HepG2 (cell line): Measurements from ENCODE around the gene NDUFAF5. TPM values are rescaled to one million over a fixed set of nuclear protein-coding genes. Genes with fewer than 3 reads are reported as not detected.
A peak's percentile ranks its signal among the peaks of the same experiment; 100 is the strongest.

Source experiments
- CBFB ChIP-seq: sonication (generic); formaldehyde crosslinking; IDR thresholded peaks from 2 replicates; pipeline ENCODE4 v1.4.0; 2020; ENCODE audit warnings: missing genetic modification reagents
- CCDC6 ChIP-seq: sonication (generic); formaldehyde crosslinking; IDR thresholded peaks from 2 replicates; pipeline ENCODE4 v1.8.1; 2022; ENCODE audit warnings: mild to moderate bottlenecking, missing genetic modification reagents, moderate library complexity
- HNRNPLL ChIP-seq: fragments of 200-400 bp; formaldehyde crosslinking; IDR thresholded peaks from 2 replicates; pipeline ENCODE4 v1.6.1; 2017; ENCODE audit warnings: mild to moderate bottlenecking, low read depth, low read length; ENCODE audit not compliant: poor library complexity, severe bottlenecking
- ISL2 ChIP-seq: sonication (generic); formaldehyde crosslinking; IDR thresholded peaks from 2 replicates; pipeline ENCODE4 v1.5.0; 2020; ENCODE audit warnings: missing genetic modification reagents
- MAF1 ChIP-seq: sonication (generic); formaldehyde crosslinking; IDR thresholded peaks from 2 replicates; pipeline ENCODE4 v1.5.0; 2020; ENCODE audit warnings: missing genetic modification reagents, borderline replicate concordance
- MBNL3 ChIP-seq: fragments of 250-450 bp; sonication (Bioruptor Pico); conservative IDR thresholded peaks from 2 replicates; pipeline ENCODE4 v1.8.0; 2022; ENCODE audit warnings: mild to moderate bottlenecking, inconsistent platforms
- NFE2 ChIP-seq: sonication (generic); formaldehyde crosslinking; IDR thresholded peaks from 2 replicates; pipeline ENCODE4 v1.4.0; 2020; ENCODE audit warnings: missing genetic modification reagents
- NFE2L2 ChIP-seq: fragments of 150-350 bp; IDR thresholded peaks from 2 replicates; pipeline ENCODE4 v1.6.1; 2014; ENCODE audit warnings: low read length
- NFKB2 ChIP-seq: sonication (generic); formaldehyde crosslinking; IDR thresholded peaks from 2 replicates; pipeline ENCODE4 v1.4.0; 2020; ENCODE audit warnings: missing genetic modification reagents, borderline replicate concordance
- NFRKB ChIP-seq: fragments of 450-650 bp; IDR thresholded peaks from 2 replicates; pipeline ENCODE4 v1.6.1; 2017
- SALL1 ChIP-seq: sonication (generic); formaldehyde crosslinking; IDR thresholded peaks from 2 replicates; pipeline ENCODE4 v1.8.0; 2022; ENCODE audit warnings: mild to moderate bottlenecking, missing genetic modification reagents
- SNRNP70 ChIP-seq: fragments of 200-400 bp; formaldehyde crosslinking; IDR thresholded peaks from 2 replicates; pipeline ENCODE4 v1.6.1; 2017; ENCODE audit warnings: mild to moderate bottlenecking, low read depth, low read length, moderate library complexity
- U2AF1 ChIP-seq: fragments of 200-400 bp; formaldehyde crosslinking; optimal IDR thresholded peaks from 2 replicates; pipeline ENCODE3; 2017; ENCODE audit warnings: mild to moderate bottlenecking, low read depth, low read length
- ZBTB42 ChIP-seq: sonication (generic); formaldehyde crosslinking; IDR thresholded peaks from 2 replicates; pipeline ENCODE4 v1.5.0; 2020; ENCODE audit warnings: mild to moderate bottlenecking, missing genetic modification reagents
- ZFP36 ChIP-seq: fragments of 150-350 bp; IDR thresholded peaks from 2 replicates; pipeline ENCODE4 v1.6.1; 2018; ENCODE audit warnings: borderline replicate concordance, low read length, low read depth; ENCODE audit not compliant: partially characterized antibody
- ZFP90 ChIP-seq: sonication (generic); formaldehyde crosslinking; IDR thresholded peaks from 2 replicates; pipeline ENCODE4 v1.8.0; 2022; ENCODE audit warnings: missing genetic modification reagents, mild to moderate bottlenecking, inconsistent platforms, borderline replicate concordance
- ZFY ChIP-seq: sonication (generic); formaldehyde crosslinking; IDR thresholded peaks from 2 replicates; pipeline ENCODE4 v1.4.0; 2020; ENCODE audit warnings: missing genetic modification reagents
- ZNF12 ChIP-seq: sonication (generic); formaldehyde crosslinking; IDR thresholded peaks from 2 replicates; pipeline ENCODE4 v1.5.0; 2020; ENCODE audit warnings: missing genetic modification reagents
- ZNF121 ChIP-seq: sonication (generic); formaldehyde crosslinking; IDR thresholded peaks from 2 replicates; pipeline ENCODE4 v1.5.0; 2020; ENCODE audit warnings: mild to moderate bottlenecking, missing genetic modification reagents
- ZNF251 ChIP-seq: sonication (generic); formaldehyde crosslinking; IDR thresholded peaks from 2 replicates; pipeline ENCODE4 v1.9.0; 2021; ENCODE audit warnings: mild to moderate bottlenecking, missing genetic modification reagents
- ZNF282 ChIP-seq: fragments of 450-650 bp; IDR thresholded peaks from 2 replicates; pipeline ENCODE4 v1.6.1; 2018; ENCODE audit not compliant: partially characterized antibody
- ZNF292 ChIP-seq: sonication (generic); formaldehyde crosslinking; IDR thresholded peaks from 2 replicates; pipeline ENCODE4 v1.8.1; 2022; ENCODE audit warnings: mild to moderate bottlenecking, low read depth, missing genetic modification reagents, borderline replicate concordance
- ZNF451 ChIP-seq: sonication (generic); formaldehyde crosslinking; IDR thresholded peaks from 2 replicates; pipeline ENCODE4 v1.5.0; 2020; ENCODE audit warnings: mild to moderate bottlenecking, missing genetic modification reagents
- ZNF749 ChIP-seq: sonication (generic); formaldehyde crosslinking; IDR thresholded peaks from 2 replicates; pipeline ENCODE4 v1.8.0; 2022; ENCODE audit warnings: mild to moderate bottlenecking, missing genetic modification reagents, moderate library complexity, borderline replicate concordance
- ZNF761 ChIP-seq: sonication (generic); formaldehyde crosslinking; conservative IDR thresholded peaks from 2 replicates; pipeline ENCODE4 v1.4.0; 2020; ENCODE audit warnings: mild to moderate bottlenecking, missing genetic modification reagents
- ZSCAN31 ChIP-seq: sonication (generic); formaldehyde crosslinking; IDR thresholded peaks from 2 replicates; pipeline ENCODE4 v1.5.0; 2020; ENCODE audit warnings: low read depth, mild to moderate bottlenecking, missing genetic modification reagents
- polyA plus RNA-seq, 8 experiments: library from polyadenylated mRNA; depleted of rRNA in 3 of 8; stranded (reverse) in 7 of 8; unstranded in 1 of 8; fragments of >200 nt; fragmentation: Illumina TruSeq in 4 of 8; extraction: Trizol in 4 of 8; gene quantifications; 2 replicates each; pipeline versions ENCODE4 v1.2.1 to v1.2.3, GENCODE V29; 2011 to 2016; ENCODE audit warnings: low read depth in 4 of 8, missing spikeins in 1 of 8, mixed read lengths in 1 of 8; ENCODE audit not compliant: insufficient read depth in 1 of 8
- total RNA-seq, 5 experiments: library from RNA; depleted of rRNA; stranded (reverse); fragments of >200 nt; fragmentation: Illumina TruSeq; extraction: Trizol; gene quantifications; 2 replicates each; pipeline ENCODE4 v1.2.3, GENCODE V29; 2016; ENCODE audit warnings: low read depth in 1 of 5
- TF ChIP-seq, protein P1 (sequence below): IDR thresholded peaks from 2 replicates; pipeline ENCODE4 v1.6.1; 2016; ENCODE audit warnings: missing biosample characterization, missing genetic modification reagents, low read depth
- TF ChIP-seq, protein P2 (sequence below): sonication (generic); formaldehyde crosslinking; IDR thresholded peaks from 2 replicates; pipeline ENCODE4 v1.8.1; 2023; ENCODE audit warnings: mild to moderate bottlenecking, missing genetic modification reagents, borderline replicate concordance
- TF ChIP-seq, protein P3 (sequence below): sonication (generic); formaldehyde crosslinking; IDR thresholded peaks from 2 replicates; pipeline ENCODE4 v1.9.0; 2021; ENCODE audit warnings: missing genetic modification reagents, mild to moderate bottlenecking, borderline replicate concordance

NDUFAF5 gene
- total and polyA plus RNA-seq, 2 of the 13 experiments (the other 11 are each of a cell fraction or from before 2014, with no cell fraction given), result 23.1 to 66.7 TPM

- TF ChIP-seq, protein P1, sequence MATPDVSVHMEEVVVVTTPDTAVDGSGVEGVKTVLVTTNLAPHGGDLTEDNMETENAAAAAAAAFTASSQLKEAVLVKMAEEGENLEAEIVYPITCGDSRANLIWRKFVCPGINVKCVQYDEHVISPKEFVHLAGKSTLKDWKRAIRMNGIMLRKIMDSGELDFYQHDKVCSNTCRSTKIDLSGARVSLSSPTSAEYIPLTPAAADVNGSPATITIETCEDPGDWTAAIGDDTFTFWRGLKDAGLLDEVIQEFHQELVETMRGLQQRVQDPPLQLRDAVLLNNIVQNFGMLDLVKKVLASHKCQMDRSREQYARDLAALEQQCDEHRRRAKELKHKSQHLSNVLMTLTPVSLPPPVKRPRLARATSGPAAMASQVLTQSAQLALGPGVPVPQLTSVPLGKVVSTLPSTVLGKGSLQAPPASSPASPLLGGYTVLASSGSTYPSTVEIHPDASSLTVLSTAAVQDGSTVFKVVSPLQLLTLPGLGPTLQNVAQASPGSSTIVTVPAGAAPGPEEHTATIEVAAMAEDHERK (CRISPR knock-in tag), result peak; percentile 99
- peak; percentile 93 for TF ChIP-seq ZFP90 (CRISPR knock-in tag)
- TF ChIP-seq NFE2L2, result peak; percentile 28; the same call in 1 of the 2 replicates
- no peak; the same call in none of the 2 replicates for TF ChIP-seq ZNF292 (CRISPR knock-in tag)
- no peak for TF ChIP-seq MBNL3 (CRISPR knock-in tag)
- peak; percentile 92 for TF ChIP-seq SALL1
- TF ChIP-seq CCDC6, result peak; percentile 99
- peak; percentile 52; the same call in 1 of the 2 replicates for TF ChIP-seq ZNF251
- no peak for TF ChIP-seq ZNF282
- peak; percentile 99 for TF ChIP-seq ZFY
- peak; percentile 99 for TF ChIP-seq NFKB2 (CRISPR knock-in tag)
- peak; percentile 94; the same call in 1 of the 2 replicates for TF ChIP-seq ZNF761 (CRISPR knock-in tag)
- TF ChIP-seq ZNF12 (CRISPR knock-in tag), result peak; percentile 76; the same call in 1 of the 2 replicates
- TF ChIP-seq ZFP36, result no peak
- peak; percentile 72 for TF ChIP-seq ISL2 (CRISPR knock-in tag)
- TF ChIP-seq ZNF121, result no peak; the same call in 1 of the 2 replicates
- TF ChIP-seq SNRNP70, result no peak
- TF ChIP-seq, protein P2, sequence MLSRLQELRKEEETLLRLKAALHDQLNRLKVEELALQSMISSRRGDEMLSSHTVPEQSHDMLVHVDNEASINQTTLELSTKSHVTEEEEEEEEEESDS, result peak; percentile 15; the same call in 1 of the 2 replicates
- TF ChIP-seq NFRKB, result no peak
- TF ChIP-seq MAF1 (CRISPR knock-in tag), result peak; percentile 95
- peak; percentile 88 for TF ChIP-seq U2AF1
- TF ChIP-seq, protein P3, sequence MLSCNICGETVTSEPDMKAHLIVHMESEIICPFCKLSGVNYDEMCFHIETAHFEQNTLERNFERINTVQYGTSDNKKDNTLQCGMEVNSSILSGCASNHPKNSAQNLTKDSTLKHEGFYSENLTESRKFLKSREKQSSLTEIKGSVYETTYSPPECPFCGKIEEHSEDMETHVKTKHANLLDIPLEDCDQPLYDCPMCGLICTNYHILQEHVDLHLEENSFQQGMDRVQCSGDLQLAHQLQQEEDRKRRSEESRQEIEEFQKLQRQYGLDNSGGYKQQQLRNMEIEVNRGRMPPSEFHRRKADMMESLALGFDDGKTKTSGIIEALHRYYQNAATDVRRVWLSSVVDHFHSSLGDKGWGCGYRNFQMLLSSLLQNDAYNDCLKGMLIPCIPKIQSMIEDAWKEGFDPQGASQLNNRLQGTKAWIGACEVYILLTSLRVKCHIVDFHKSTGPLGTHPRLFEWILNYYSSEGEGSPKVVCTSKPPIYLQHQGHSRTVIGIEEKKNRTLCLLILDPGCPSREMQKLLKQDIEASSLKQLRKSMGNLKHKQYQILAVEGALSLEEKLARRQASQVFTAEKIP (CRISPR knock-in tag), result no peak
- TF ChIP-seq ZNF451 (CRISPR knock-in tag), result peak; percentile 98
- TF ChIP-seq HNRNPLL, result peak; percentile 76
- TF ChIP-seq ZSCAN31 (CRISPR knock-in tag), result 0 out of 2 replicates have a peak, but pooled peaks have one; percentile 91
- TF ChIP-seq ZBTB42 (CRISPR knock-in tag), result peak; percentile 92; the same call in 1 of the 2 replicates
- TF ChIP-seq NFE2, result peak; percentile 33
- peak; percentile 97 for TF ChIP-seq CBFB (CRISPR knock-in tag)
- TF ChIP-seq ZNF749 (CRISPR knock-in tag), result peak; percentile 94
These were observed at the start of gene NDUFAF5, which contains the start of gene ESF1 (continued) for GRCh38 chr20:13784893-13785715.
